Nephron progenitor cell (in vitro differentiated cells): ENCODE results near the gene LDLRAD3.

Source experiments
- DNase-seq: peaks from one replicate; pipeline ENCODE4 v3.0.0; 2021
- H3K27ac Mint-ChIP-seq: 2 replicates; pipeline ENCODE4 v1.8.0; 2021; ENCODE audit warnings: mild to moderate bottlenecking, moderate library complexity, mixed read lengths
- H3K27me3 Mint-ChIP-seq: 2 replicates; pipeline ENCODE4 v1.8.0; 2021; ENCODE audit warnings: mild to moderate bottlenecking, low read depth, mixed read lengths; ENCODE audit not compliant: poor library complexity
- H3K36me3 Mint-ChIP-seq: 2 replicates; pipeline ENCODE4 v1.8.0; 2021; ENCODE audit warnings: low read depth, mixed read lengths
- H3K4me1 Mint-ChIP-seq: 2 replicates; pipeline ENCODE4 v1.8.0; 2021; ENCODE audit warnings: mixed read lengths
- H3K4me3 Mint-ChIP-seq: 2 replicates; pipeline ENCODE4 v1.8.0; 2021; ENCODE audit warnings: mild to moderate bottlenecking, moderate library complexity, mixed read lengths
- H3K9me3 Mint-ChIP-seq: 2 replicates; pipeline ENCODE4 v1.8.0; 2021; ENCODE audit warnings: mild to moderate bottlenecking, moderate library complexity, mixed read lengths
- TF ChIP-seq, protein P1 (sequence below): fragments of 200-600 bp; sonication (generic); IDR thresholded peaks from 2 replicates; pipeline ENCODE4 v1.5.0; 2021; ENCODE audit warnings: antibody characterized with exemption

Gene LDLRAD3

DNA sequence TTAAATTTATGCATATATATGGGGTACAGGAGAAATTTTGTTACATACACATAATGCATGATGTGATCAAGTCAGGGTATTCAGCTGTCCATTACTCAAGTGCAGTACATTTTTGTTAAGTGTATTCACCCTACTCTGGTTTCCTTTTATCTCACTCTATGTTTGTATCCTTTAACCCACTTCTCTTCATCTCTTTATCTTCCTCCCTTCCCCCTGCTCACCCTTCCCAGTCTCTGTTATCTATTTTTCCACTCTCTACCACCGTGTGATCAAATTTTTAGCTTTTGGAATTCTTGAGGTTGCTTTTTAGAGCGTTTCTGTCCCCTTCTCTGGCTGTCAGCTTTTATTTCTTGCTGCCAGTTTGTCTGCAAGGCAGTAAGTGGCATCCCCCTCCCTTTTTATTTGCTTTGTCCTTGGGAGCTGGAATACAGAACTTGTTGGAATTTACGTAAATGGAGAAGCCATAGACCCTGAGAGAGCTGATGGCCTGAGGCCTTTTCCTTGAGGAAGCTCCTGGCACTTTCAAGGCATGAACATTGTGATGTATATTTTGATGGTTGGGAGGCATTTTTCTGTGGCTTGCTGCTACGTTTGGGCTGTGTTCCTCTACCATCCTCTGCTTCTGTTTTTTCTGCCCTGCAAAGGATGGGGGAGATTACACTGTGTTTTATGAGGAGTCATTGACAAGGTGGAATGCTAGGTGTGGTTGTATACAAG, 148.6 kb downstream of the LDLRAD3 start:
- DNase-seq = no peak
- Mint-ChIP-seq H3K36me3 (peaks cover 69% of the 10 kb centered on the region), H3K27me3 (peaks cover 3% of the 10 kb centered on the region), H3K4me3 (no peak overlapping the region), H3K4me1 (peaks cover 40% of the 10 kb centered on the region), H3K9me3 (peaks cover 21% of the 10 kb centered on the region), H3K27ac (peak overlapping the region; percentile 14)
- TF ChIP-seq, protein P1, sequence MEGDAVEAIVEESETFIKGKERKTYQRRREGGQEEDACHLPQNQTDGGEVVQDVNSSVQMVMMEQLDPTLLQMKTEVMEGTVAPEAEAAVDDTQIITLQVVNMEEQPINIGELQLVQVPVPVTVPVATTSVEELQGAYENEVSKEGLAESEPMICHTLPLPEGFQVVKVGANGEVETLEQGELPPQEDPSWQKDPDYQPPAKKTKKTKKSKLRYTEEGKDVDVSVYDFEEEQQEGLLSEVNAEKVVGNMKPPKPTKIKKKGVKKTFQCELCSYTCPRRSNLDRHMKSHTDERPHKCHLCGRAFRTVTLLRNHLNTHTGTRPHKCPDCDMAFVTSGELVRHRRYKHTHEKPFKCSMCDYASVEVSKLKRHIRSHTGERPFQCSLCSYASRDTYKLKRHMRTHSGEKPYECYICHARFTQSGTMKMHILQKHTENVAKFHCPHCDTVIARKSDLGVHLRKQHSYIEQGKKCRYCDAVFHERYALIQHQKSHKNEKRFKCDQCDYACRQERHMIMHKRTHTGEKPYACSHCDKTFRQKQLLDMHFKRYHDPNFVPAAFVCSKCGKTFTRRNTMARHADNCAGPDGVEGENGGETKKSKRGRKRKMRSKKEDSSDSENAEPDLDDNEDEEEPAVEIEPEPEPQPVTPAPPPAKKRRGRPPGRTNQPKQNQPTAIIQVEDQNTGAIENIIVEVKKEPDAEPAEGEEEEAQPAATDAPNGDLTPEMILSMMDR = no peak

DNA sequence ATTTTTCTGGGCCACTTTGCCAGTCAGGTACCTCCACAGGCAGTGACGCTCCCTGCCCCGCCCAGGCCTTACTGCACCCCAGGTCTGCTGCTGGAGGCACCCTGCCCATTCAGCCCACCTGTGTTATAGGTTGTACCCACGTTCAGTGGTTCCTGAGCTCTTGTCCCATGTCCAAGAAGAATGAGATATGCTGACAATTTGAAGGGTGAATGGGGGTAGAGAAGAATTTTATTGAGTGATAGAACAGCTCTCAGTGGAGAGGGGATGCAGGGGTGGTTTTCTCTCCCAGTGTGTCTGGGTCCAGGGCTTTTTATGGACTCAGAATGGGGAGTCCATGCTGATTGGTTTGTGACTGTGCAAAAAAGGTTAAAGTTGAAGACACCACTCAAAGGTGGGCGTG, 149.7 kb downstream of the LDLRAD3 start:
- no peak for DNase-seq
- Mint-ChIP-seq H3K27ac (no peak overlapping the region), H3K4me1 (peaks cover 51% of the 10 kb centered on the region), H3K36me3 (peaks cover 70% of the 10 kb centered on the region), H3K9me3 (peaks cover 21% of the 10 kb centered on the region), H3K27me3 (peaks cover 3% of the 10 kb centered on the region), H3K4me3 (no peak overlapping the region)
- TF ChIP-seq, protein P1 = no peak

DNA sequence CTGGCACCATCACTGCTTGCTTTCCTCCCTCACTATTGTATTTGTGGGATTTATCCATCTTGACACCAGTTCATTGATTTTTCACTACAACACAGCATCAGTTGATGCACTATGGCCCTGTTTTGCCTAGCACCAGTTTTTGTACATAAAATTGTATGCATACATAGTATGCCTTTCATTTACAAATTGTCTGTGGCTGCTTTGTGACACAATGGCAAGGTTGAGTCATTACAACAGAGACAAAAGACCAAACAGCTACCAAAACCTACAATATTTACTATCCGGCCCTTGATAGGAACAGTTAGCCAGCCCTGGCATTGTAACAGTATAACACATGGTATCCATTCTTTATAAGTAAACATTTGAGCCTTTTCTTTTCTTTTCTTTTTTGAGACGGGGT, 150.3 kb downstream of the LDLRAD3 start:
- Mint-ChIP-seq H3K27ac (no peak overlapping the region), H3K36me3 (peaks cover 71% of the 10 kb centered on the region), H3K9me3 (peaks cover 21% of the 10 kb centered on the region), H3K4me3 (no peak overlapping the region), H3K4me1 (peaks cover 57% of the 10 kb centered on the region), H3K27me3 (peaks cover 6% of the 10 kb centered on the region)
- TF ChIP-seq, protein P1 = no peak
- DNase-seq = no peak

DNA sequence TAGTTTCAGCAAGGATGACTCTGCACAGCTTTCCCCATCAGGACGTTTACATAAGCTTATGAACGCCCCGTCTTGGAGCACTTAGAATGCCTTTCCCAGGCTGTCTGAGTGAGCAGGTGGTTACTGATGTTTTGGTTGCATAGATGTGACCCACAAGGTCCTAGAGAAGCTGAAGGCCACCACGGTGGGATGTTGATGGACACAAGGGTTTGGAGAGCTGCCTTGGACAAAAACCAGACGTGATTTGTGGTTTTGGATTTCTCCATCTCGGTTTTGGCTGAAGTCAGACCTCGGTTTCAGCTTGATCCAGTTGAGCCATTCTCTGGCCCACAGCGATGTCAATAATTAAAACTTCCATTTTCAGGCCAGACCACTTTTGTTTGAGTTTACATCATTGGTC, 151.9 kb downstream of the LDLRAD3 start:
- no peak for DNase-seq
- peaks cover 5% of the 10 kb centered on the region for H3K27me3 Mint-ChIP-seq
- H3K4me1 Mint-ChIP-seq = peaks cover 49% of the 10 kb centered on the region
- no peak overlapping the region for H3K4me3 Mint-ChIP-seq
- TF ChIP-seq, protein P1 = no peak
- H3K36me3 Mint-ChIP-seq = peaks cover 86% of the 10 kb centered on the region
- no peak overlapping the region for H3K27ac Mint-ChIP-seq
- H3K9me3 Mint-ChIP-seq = peaks cover 21% of the 10 kb centered on the region

DNA sequence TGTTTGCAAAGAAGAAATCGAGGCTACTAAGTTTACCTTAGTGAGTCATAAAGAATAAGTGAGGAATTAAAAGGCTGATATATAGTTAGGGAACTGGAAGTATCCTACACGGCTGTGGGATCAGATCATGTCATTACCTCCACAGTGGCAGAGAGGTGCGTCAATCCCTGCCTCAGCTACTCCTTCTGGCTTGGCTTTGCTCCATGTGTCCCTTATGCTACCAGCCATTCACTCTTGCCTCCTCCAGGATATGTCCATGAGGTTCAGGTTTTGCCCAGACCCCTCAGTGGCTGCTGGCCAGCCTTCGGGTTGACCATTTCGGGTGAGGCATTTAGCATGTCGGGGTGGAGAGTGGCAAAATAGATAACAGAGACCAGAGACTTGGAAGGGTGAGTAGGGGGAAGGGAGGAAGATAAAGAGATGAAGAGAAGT, 153.4 kb downstream of the LDLRAD3 start:
- no peak for DNase-seq
- peaks cover 94% of the 10 kb centered on the region for H3K36me3 Mint-ChIP-seq
- H3K27ac Mint-ChIP-seq = peak overlapping the region; percentile 58

More for the DNA sequence above, 153.4 kb downstream of the LDLRAD3 start:
- TF ChIP-seq, protein P1 = no peak
- Mint-ChIP-seq H3K27me3 (peaks cover 4% of the 10 kb centered on the region), H3K4me1 (peaks cover 34% of the 10 kb centered on the region), H3K9me3 (peaks cover 21% of the 10 kb centered on the region), H3K4me3 (no peak overlapping the region)
